Measurements from ENCODE around the gene HTR6. TPM values are rescaled to one million over a fixed set of nuclear protein-coding genes. Genes with fewer than 3 reads are reported as not detected.
"Not testable (repeated sequence)": the region's sequence is repeated elsewhere in the genome, so short reads cannot be mapped to it uniquely, and the experiment has no call there.

Gene HTR6
- total RNA-seq, 2 experiments from 2014 or later, result not detected

DNA sequence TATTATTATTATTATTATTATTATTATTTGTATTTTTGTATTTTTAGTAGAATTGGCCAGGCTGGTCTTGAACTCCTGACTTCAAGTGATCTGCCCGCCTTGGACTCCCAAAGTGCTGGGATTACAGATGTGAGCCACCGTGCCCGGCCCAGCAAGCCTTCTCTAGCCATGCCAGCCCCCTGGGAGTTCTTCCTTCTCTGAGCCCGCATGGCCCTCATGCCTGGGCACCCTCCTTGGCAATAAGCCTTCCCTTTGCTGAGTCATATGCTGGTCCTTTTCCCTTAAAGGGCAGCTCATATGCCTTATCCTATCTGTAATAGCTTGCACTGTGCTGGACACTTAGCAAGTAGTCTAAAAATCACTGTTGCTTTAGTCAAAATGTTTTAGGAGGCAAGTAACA lies 29.0 kb upstream of the HTR6 start:
- TF ChIP-seq, protein P1, sequence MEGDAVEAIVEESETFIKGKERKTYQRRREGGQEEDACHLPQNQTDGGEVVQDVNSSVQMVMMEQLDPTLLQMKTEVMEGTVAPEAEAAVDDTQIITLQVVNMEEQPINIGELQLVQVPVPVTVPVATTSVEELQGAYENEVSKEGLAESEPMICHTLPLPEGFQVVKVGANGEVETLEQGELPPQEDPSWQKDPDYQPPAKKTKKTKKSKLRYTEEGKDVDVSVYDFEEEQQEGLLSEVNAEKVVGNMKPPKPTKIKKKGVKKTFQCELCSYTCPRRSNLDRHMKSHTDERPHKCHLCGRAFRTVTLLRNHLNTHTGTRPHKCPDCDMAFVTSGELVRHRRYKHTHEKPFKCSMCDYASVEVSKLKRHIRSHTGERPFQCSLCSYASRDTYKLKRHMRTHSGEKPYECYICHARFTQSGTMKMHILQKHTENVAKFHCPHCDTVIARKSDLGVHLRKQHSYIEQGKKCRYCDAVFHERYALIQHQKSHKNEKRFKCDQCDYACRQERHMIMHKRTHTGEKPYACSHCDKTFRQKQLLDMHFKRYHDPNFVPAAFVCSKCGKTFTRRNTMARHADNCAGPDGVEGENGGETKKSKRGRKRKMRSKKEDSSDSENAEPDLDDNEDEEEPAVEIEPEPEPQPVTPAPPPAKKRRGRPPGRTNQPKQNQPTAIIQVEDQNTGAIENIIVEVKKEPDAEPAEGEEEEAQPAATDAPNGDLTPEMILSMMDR (conservative IDR thresholded peaks at IDR 0.05; ENCODE audit: low read length), result no peak
- TF ChIP-seq EZH2phosphoT487 (IDR thresholded peaks at IDR 0.05; ENCODE audit: borderline replicate concordance, low read depth, low read length), result no peak
- no peaks in the 10 kb centered on the region for H4K20me1 ChIP-seq (ENCODE audit: insufficient read depth, low read length)
- H3K27ac ChIP-seq (ENCODE audit: low read depth, low read length, poor library complexity, severe bottlenecking), result no peak overlapping the region
- POLR2A ChIA-PET, result no interaction called here
- BruUV-seq (replicated peaks), result no TSS peak
- no peak overlapping the region for H2AFZ ChIP-seq (ENCODE audit: low read length)
- no peaks in the 10 kb centered on the region for H3K79me2 ChIP-seq (ENCODE audit: insufficient read depth, low read depth, low read length)
- intact Hi-C loops (cut with micrococcal nuclease; ENCODE audit: unreplicated experiment), result no loop called here
- H3K36me3 ChIP-seq (ENCODE audit: insufficient read depth, low read length), result no peaks in the 10 kb centered on the region
- H3K4me2 ChIP-seq (ENCODE audit: low read length), result no peak overlapping the region
- no peaks in the 10 kb centered on the region for H3K9me2 ChIP-seq (ENCODE audit: insufficient read depth, low read length)
- H3K9me3 ChIP-seq (ENCODE audit: low read length), result no peaks in the 10 kb centered on the region
- CTCF ChIA-PET (ENCODE audit: unreplicated experiment), result no interaction called here
- no peak for DNase-seq (ENCODE audit: low spot score)
- no peaks in the 10 kb centered on the region for H3K4me1 ChIP-seq (ENCODE audit: insufficient read depth, low read length, poor library complexity, severe bottlenecking)
- H3K4me3 ChIP-seq (ENCODE audit: low read depth, low read length, poor library complexity, severe bottlenecking), result no peak overlapping the region

DNA sequence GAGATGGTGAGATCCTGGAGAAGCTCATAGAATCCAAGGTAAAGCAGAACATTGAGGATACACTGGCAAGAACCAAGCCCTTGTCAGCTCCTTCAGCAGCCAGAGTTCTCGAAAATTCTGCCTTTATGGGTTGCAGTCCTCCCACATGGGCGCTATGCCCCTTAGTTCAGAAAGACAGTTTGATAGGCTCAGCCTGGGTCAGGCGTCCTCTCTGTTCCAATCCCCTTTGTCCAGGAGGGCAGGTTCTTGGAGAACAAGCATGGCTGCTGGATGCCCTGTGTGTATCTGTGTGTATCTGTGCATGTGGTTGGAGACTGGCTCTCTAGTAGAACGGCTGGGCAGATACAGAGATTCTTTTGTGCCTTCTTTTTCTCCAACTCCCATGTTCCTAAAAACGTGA lies 28.6 kb upstream of the HTR6 start:
- Histone ChIP-seq H3K4me3 (ENCODE audit: low read depth, low read length, poor library complexity, severe bottlenecking) (no peak overlapping the region), H3K27ac (ENCODE audit: low read depth, low read length, poor library complexity, severe bottlenecking) (no peak overlapping the region), H4K20me1 (ENCODE audit: insufficient read depth, low read length) (no peaks in the 10 kb centered on the region), H3K4me2 (ENCODE audit: low read length) (no peak overlapping the region), H3K79me2 (ENCODE audit: insufficient read depth, low read depth, low read length) (no peaks in the 10 kb centered on the region), H2AFZ (ENCODE audit: low read length) (no peak overlapping the region), H3K9me2 (ENCODE audit: insufficient read depth, low read length) (no peaks in the 10 kb centered on the region), H3K4me1 (ENCODE audit: insufficient read depth, low read length, poor library complexity, severe bottlenecking) (no peaks in the 10 kb centered on the region), H3K36me3 (ENCODE audit: insufficient read depth, low read length) (no peaks in the 10 kb centered on the region), H3K9me3 (ENCODE audit: low read length) (no peaks in the 10 kb centered on the region)
- ChIA-PET POLR2A (no interaction called here), CTCF (ENCODE audit: unreplicated experiment) (no interaction called here)
- TF ChIP-seq, protein P1 (conservative IDR thresholded peaks at IDR 0.05; ENCODE audit: low read length), result no peak
- TF ChIP-seq EZH2phosphoT487 (IDR thresholded peaks at IDR 0.05; ENCODE audit: borderline replicate concordance, low read depth, low read length), result no peak
- no peak for DNase-seq (ENCODE audit: low spot score)
- intact Hi-C loops (cut with micrococcal nuclease; ENCODE audit: unreplicated experiment), result no loop called here
- no TSS peak for BruUV-seq (replicated peaks)

DNA sequence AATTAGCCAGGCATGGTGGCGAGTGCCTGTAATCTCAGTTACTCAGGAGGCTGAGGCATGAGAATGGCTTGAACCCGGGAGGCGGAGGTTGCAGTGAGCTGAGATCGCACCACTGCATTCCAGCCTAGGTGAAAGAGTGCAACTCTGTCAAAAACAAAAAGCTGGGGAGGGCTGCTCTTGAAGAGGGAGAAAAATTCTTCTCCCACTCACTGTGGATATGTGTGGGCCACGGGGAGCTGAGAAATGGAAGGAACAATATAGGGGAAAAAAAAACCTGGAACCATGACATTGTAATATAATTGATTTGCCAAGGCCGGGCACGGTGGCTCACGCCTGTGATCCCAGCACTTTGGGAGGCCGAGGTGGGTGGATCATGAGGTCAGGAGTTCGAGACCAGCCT lies 27.9 kb upstream of the HTR6 start:
- DNase-seq (ENCODE audit: low spot score); H3K36me3 ChIP-seq (ENCODE audit: insufficient read depth, low read length): not testable (repeated sequence)

More for the DNA sequence above, 27.9 kb upstream of the HTR6 start:
- CTCF ChIA-PET (ENCODE audit: unreplicated experiment); H3K27ac ChIP-seq (ENCODE audit: low read depth, low read length, poor library complexity, severe bottlenecking); BruUV-seq (replicated peaks); H3K79me2 ChIP-seq (ENCODE audit: insufficient read depth, low read depth, low read length); H3K4me3 ChIP-seq (ENCODE audit: low read depth, low read length, poor library complexity, severe bottlenecking); H3K9me2 ChIP-seq (ENCODE audit: insufficient read depth, low read length); H3K4me2 ChIP-seq (ENCODE audit: low read length); POLR2A ChIA-PET; intact Hi-C loops (cut with micrococcal nuclease; ENCODE audit: unreplicated experiment); H3K4me1 ChIP-seq (ENCODE audit: insufficient read depth, low read length, poor library complexity, severe bottlenecking); H3K9me3 ChIP-seq (ENCODE audit: low read length); H2AFZ ChIP-seq (ENCODE audit: low read length); H4K20me1 ChIP-seq (ENCODE audit: insufficient read depth, low read length): not testable (repeated sequence)

Data from OCI-LY7 (cell line).